ENCODE data around the gene PC.

Gene PC

DNA sequence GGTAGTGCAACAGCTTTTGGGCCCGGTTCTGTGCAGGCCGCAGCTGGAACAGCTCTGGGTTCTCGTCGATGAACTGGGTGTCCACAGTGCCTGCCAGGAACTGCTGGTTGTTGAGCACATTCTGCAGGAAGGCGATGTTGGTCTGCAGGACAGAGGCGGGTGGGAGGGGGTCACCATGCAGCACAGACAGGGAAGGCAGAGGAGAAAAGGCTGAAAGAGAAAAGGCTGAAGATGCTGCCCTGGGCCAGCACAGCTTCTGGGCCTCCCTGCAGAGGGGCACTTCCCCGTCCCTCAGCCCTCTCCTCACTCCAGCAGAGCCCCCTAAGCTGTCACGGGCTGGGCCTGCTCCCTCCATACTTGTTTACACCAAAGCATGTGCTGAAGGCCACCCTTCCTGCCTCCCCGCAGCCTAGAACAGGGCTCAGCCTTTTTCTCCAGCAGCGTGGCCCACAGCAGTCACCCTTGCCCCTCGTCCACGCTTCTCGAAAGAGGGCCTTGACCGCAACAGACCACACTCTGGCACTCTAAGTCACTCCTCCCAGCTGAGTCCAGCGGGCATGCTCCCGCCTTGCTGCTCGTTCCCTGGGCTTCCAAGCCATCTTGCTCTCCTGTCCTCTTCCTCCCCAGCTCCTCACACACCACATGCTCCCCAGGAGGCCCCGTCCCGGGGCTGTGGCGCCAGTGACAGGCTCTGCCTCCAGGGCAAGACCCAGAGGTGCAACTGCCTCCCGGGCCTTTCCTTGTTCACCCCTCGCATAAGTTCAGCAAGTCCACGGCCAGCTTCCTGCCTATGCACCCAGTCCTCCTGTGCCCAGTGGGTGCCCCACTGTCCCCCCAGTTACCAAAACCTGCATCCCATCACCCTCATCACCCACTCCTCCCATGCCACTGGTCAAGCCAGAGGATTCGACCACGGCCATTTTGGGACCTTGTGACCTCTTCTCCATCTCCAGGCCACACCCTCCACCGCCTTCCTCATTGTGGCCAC lies 104.6 kb downstream of the PC start:
- DNase-seq: peak; percentile 10

DNA sequence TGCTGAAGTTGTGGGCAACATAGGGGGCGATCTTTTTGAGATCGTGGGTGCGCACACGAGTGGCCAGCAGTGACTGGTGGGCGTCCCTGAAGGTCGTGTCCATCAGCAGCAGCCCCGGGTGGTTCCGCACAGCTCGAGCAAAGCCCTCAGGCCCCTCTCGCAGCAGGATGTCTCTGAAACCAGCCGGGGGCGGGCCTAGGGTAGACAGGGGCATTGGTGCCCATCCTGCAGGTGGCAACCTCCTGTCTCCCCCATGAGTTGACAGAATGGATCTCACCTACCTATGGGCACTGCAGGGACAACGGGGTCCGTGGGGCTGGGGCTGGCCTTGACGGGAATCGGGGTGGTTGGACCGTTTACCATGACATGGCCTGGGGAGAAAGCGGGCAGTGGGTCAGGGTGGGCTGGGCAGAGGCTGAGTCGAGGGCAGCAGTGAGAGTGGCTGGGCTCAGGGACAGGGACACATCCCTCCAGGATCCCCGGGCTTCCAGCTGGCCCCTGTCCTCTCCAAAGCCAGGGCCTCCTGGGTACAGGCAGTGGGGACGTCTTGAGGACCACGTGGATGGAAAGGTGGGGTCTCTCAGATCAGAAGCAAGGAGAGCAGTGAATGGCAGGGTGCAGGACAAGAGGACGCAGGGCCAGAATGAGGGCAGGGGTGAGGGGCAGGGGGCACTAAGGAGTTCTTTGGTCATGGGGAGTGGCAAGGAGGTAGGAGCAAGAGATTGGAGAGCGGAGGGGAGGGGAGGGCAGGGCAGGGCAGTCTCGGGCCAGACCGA lies 105.5 kb downstream of the PC start:
- DNase-seq: peak; percentile 5

DNA sequence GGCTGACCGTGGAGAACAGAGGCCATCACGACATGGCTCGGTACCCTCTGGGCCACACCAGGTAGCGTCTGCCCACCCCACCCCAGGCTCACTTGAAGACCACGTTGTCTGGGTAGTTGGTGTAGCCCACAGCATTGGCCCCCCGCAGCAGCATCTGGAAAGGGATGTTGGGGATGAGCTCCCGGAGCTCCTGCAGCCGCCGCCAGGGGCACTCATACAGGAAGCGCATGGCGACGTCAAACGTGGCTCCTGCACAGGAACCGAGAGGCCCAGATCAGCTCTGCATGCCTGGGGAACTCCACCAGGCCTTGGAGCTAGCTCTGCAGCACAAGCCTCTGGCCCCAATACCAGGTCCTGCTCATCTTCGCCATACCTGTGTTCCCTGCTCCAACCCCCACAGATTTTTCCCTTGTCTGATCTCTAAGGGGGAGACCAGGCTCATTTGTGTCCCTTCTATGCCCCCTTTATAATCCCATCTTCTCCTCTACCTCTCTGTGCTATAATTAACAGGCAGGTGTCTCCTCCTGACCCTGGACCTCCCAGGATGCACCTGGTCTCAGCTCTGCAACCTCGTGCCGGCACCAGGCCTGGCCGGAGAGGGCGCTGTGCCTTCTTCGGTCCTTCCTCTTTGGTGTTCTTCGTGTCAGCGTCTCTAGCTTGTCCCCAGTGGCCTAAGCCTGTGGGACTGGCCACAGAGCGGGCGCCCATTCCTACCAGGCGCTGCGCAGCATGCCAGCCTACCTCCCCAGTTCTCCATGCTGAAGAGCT lies 106.3 kb downstream of the PC start:
- peak; percentile 33 for DNase-seq

DNA sequence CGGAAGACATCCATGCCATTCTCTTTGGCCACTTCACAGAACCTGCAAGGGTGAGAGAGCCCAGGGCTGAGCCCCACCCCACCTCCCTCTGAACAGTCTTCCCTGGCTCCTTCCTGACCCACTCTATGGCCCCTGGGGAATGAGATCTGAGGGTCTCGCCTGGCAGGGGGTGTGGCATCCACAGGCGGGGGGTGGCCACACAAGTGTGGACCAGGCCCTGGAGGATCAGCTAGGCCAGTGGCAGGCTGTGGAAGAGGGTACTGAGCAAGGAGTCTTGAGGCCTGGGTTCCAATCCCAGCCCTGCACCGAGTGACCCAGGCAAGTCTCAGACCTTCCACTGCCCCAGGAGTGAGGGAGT lies 107.0 kb downstream of the PC start:
- DNase-seq: no peak

DNA sequence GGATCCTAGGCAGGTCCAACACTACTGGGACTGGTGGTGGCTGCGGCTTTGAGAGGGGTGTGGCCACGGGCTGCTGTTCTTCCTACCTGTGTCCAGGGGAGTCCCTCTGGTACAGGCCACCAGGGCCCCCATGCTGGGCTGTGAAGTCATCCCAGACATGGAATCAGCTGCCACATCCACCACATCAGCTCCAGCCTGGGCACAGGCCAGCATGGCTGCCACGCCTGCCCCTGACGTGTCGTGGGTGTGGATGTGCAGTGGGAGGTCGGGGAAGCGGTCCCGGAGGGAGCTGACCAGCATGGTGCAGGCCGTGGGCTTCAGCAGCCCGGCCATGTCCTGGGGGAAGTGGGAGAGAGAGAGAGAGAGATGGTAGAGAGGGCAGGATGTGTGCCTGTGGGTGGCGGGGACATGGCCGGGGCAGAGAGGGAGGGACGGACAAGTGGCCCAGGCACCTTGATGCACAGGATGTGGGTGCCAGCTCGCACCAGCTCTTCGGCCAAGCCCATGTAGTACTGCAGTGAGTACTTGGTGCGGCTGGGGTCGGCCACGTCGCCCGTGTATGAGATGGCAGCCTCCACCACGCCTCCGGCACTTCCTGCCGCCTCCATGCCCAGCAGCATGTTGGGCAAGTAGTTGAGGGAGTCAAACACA lies 107.5 kb downstream of the PC start:
- no peak for DNase-seq

DNA sequence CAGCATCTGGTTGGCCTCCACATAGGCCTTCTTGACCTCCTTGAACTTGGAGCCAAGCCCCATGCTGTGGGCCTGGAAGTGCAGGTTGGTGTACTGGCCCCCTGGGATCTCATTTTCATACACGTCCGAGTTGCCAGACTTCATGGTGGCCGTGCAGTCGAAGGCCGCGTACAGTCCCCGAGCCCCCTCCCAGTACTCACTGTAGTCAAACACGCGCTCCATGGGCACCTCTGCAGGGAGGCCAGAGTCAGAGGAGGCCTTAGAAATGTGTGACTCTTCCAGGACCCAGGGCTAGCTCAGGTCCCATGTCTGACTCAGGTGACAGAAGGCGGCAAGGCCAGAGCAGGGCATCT lies 108.0 kb downstream of the PC start:
- DNase-seq: no peak

DNA sequence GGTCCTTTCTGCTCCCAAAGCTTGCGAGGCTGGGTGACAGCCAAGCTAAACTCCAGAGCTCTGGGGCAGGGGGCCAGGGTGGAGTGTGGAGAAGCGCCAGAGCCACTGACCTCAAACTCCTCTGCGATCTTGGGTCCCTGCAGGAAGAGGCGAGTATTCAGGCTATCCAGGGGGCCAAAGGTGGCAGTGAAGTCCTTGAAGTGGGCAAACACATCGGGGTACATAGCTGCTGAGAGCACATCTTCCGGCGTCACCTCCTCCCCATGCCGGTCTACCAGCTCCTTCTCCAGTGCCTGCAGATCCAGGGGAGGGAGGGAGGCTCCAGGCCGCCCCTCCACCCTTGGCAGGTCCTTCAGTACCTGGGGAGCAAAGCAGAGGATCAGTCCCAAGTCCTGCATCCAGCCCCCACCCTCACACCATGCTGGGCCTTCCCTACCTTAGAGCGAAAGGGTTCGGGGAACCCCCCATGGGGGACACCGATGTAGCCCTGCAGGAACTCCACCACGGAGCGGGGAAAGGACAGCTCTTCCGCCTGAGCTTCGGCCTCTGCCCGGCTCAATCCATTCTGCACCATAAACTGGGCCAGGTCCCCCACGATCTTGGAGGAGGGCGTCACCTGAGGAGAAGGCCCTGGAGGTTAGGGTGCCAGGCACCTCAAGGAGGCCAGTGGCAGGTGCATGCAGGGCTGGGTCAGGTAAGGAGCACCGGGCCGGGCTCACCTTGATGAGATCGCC lies 108.5 kb downstream of the PC start:
- no peak for DNase-seq

DNA sequence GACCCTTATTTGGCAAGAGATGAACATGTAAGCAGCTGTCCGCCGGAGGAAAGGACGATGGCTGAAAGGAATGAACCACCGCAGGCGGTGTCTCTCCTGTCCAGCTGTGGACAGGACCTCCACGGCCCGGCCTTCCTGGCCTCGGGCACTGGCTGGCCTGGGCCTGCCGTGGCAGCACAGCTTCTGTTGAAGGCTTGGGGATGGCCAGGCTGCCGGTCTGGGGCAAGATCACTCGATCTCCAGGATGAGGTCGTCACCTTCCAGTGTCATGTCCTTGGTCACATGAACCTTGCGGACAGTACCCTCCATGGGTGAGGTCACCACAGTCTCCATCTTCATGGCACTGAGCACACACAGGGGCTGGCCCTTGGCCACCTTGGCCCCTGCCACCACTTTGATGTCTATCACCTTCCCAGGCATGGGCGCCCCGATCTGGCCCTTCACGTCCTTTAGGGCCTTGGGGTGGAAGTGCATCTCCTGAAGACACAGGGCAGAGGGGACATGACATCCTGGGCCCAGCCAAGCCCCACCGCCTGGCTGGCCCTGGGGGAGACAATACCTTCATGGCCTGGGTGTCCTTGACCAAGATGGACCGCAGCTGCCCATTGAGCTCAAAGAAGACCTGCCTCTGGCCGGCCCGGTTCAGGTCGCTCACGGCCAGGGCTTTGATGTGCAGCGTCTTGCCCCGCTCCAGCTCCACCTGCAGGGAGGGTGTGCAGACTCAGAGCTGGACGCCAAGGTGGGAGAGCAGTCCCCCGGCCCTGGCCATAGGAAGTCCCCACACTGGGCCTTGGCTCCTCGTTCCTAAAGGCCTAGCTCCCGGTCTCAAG lies 109.3 kb downstream of the PC start:
- no peak for DNase-seq

DNA sequence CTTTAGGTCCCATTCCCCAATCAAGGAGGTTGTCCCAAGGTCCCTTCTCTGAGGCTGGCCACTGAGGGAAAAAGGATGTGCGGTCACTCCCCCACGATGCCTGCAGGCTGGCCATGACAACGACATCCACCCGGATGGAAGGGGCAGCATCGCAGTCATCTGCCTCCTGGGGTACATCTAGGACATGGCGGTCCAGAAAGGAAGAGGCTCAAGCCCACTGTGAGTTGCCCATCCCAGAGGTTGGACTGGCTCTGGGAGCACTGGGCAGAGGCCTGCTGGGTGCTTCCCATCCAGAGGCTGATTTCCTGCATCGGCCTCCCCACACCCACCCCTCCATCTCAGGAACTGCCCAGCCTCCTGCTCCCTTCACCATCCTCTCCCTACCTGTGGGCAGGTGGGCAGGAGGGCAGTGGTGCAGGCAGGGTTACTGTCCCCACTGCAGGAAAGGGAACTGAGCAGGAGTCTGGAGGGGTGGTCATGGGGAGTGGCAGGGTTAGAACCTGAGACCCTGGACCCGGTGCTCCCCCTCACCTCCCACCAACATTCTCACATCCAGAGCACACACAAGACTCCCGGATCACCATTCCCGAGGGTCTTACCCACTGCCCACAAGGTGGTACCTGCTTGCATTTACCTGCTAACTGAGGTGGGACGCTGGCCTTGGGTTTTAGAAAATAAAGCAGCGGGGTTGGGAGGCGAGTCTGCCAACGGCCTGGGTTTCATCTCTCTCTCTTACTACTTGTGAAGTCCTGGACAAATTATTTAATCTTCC lies 110.5 kb downstream of the PC start:
- no peak for DNase-seq

DNA sequence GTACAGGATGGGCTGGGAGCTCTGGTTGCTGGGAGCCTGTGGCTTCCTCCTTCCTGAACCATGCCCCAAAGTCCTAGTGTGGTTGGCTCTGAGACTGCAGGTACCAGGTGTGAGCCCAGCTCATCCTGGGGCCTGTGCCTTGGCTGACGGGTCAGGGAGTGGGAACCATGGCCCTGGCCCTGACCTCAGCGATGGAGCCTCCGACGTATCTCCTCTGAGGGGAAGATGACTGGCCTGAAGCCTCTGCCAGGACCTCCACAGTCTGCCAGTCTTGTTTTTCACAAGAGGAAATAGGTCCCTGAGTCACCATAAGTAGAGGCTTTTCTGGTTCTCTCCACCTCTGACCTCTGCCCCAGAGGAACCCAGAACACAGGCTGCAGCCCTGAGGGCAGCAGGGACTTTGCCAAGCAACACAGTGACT lies 111.5 kb downstream of the PC start:
- DNase-seq: no peak

DNA sequence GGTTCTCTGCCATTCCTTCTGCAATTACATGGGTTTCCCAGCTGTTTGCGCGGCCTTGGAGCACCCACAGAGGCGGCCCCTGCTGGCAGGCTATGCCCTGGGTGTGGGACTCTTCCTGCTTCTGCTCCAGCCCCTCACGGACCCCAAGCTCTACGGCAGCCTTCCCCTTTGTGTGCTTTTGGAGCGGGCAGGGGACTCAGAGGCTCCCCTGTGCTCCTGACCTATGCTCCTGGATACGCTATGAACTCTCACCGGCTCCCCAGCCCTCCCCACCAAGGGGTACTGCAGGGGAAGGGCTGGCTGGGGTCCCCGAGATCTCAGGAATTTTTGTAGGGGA lies 112.3 kb downstream of the PC start:
- no peak for DNase-seq

DNA sequence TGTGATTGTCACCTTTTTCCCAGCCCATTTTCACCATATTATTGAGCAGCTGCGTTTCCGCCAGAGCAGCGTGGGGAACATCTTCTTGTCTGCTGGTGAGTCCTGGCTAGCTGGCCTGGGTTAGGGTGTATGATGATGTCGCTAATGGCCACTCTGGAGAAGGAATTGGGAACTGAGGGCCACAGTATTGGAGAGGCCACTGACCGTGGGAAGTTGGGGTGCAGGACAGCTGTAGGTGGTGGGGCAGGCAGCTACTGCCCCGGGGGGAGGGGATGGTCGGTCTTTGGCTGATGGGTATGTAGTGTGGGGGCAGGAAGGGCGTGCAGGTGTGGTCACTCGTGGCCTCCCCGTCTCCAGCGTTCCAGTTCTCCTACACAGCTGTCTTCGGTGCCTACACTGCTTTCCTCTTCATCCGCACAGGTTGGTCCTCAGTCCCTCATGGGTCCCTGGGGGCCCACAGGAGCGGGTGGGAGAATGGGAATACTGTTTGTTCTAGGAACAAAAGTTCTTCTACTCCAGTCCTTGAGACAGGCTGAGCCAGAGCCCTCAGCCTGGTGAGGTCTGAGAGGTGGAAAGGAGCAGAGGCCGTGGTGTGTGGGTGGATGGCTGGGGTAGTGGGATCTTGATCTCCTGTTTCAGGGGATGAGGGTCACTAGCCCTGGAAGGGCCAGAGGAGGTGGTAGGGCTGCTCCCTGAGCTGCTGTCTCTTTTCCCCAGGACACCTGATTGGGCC lies 112.9 kb downstream of the PC start:
- no peak for DNase-seq

DNA sequence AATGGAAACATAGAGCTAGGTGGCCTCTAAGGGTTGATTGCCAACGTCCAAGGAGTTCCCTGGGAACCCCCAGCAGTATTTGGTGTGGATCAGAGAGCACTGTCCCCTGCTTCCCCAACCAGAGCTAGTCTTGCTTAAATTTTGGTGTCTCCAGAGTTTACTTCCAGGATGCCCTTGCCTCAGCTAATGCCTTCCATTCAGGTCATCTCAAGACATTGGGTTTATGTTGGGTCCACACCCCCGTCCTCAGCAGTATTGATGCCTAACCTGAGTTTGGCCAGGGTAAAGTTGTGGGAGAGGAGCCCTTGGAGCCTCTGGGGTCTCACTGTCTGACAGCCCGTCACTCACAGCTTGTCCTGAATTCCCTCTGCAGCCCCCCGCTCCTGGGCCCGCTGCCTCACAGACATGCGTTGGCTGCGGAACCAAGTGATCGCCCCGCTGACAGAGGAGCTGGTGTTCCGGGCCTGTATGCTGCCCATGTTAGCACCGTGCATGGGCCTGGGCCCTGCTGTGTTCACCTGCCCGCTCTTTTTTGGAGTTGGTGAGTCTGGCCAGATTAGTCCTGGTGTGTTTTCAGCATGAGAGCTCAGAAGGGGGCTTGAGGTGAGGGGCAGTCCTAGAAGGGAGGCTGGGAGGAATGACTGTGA lies 113.6 kb downstream of the PC start:
- no peak for DNase-seq

DNA sequence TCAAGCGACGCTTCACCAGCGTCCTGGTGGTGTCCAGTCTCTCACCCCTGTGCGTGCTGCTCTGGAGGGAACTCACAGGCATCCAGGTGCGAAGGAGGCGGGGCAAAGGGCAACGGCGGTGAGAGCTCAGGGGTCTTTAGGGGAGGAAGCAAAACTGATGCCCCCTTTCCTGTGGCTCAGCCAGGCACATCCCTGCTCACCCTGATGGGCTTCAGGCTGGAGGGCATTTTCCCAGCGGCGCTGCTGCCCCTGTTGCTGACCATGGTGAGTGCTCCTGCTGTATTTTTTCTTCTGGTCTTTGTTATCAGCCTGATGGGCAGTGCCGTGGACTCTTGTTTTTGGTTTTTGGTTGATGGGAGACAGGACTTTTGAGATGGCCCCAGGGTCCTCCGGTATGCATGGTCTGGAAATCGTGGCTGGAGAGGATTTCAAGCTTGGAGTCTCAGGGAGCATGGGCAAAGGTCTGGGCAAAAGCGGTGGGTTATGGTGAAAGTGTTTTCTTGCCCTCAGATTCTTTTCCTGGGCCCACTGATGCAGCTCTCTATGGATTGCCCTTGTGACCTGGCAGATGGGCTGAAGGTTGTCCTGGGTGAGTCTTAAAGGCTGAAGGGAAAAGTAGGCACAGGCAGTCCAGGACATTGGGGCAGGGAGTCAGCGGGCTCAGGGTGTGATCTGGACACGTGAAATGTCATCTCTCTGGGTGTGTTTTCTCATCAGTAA lies 114.2 kb downstream of the PC start:
- no peak for DNase-seq

DNA sequence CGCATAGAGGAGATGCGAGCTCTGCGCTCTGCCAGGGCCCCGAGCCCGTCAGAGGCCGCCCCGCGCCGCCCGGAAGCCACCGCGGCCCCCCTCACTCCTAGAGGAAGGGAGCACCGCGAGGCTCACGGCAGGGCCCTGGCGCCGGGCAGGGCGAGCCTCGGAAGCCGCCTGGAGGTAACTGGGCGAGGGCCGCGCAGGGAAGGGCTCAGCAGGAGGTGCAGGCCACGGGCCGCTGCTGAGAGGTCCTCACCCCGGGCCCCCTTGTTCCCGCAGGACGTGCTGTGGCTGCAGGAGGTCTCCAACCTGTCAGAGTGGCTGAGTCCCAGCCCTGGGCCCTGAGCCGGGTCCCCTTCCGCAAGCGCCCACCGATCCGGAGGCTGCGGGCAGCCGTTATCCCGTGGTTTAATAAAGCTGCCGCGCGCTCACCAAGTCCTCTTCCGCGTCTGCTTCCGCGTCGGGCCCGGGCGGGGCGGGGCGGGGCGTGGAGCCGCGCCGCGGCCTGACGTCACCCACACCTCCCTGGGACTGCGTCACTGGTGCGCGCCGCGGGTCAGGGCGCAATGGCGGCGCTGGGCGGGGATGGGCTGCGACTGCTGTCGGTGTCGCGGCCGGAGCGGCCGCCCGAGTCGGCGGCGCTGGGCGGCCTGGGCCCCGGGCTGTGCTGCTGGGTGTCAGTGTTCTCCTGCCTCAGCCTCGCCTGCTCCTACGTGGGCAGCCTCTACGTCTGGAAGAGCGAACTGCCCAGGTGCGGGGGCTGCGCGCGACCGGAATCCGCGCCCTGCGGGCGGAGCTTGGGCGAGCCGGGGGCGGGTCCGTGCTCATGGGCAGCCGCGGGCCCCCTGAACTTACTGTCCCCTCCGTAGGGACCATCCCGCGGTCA lies 115.0 kb downstream of the PC start, which contains the start of gene RCE1:
Gene RCE1, plus strand, starts transcription at position 546 of the 880 bp plus-strand sequence. Its CDS starts 15 bp downstream, at position 561.
- peak; percentile 91 for DNase-seq

DNA sequence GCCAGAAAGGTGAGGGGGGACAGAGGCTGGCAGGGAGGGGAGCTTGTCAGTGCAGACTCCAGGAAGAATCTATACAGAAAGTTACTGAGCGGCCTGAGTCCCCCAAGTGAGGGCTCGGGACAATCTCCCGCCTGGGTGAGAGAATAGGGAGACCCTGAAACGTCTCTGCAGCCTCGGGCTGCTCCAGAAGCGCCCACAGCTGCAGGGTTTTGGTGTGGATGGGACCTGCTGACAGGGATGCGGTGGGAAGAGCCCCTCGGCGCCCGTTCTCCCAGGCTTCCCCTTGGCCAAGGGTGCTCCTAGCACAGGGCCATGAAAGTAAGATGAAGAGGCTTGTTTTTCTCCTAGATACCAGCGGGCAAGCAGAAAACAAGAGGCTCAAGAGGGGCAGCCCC lies 115.7 kb downstream of the PC start:
- DNase-seq: no peak

DNA sequence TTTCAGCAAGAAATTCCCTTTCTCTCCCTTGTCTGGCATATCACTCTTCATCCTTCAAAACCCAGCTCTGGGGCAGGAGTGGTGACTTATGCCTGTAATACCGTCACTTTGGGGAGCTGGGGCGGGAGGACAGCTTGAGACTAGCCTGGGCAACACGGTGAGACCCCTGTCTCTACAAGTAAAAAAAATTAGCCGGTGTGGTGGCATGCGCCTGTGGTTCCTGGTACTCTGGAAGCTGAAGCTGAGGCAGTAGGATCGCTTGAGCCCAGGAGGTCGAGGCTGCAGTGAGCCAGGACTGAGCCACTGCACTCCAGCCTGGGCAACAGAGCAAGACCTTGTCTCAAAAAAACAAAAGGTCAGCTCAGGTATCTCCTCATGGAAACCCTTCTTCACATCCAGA lies 116.3 kb downstream of the PC start:
- DNase-seq: no peak
